DMS53 (cell line): Measurements from ENCODE around the gene KRT7.
"Not testable (repeated sequence)": the region's sequence is repeated elsewhere in the genome, so short reads cannot be mapped to it uniquely, and the experiment has no call there.

ENCODE experiments used
- DNase-seq: peaks from one replicate; lab custom pipeline; 2025; lab: John Stamatoyannopoulos, UW

Gene KRT7

GRCh38 chr12:52278575-52279421 lies 45.8 kb downstream of the KRT7 start:
- peak; percentile 86 for DNase-seq

- no peak for DNase-seq
Measured at GRCh38 chr12:52279422-52280318, 46.6 kb downstream of the KRT7 start.

DNA sequence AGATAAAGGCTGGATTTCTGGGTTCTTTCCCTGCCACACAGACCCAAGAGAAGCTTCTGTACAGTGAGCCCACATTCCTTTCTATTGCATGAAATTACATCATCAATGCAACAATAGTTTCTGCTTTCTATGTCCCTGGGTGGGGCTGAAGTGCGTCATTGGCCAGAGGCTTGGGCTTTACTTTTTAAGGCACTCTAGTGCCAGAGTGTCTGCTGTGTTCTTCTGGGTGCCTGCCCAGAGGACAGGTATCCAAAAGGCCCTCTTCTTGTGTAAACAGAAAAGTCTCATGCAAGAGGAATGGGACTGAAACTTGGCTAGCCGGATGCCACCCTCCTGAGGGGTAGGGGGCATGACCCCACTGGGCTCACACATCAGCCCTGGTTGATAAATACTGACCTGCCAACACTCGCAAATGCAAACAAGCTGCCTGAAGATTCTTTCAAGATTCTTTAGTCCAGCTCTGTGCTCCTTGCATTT lies 47.3 kb downstream of the KRT7 start:
- DNase-seq, result peak; percentile 75

GRCh38 chr12:52280796-52281560 lies 47.9 kb downstream of the KRT7 start:
- DNase-seq, result peak; percentile 38

DNA sequence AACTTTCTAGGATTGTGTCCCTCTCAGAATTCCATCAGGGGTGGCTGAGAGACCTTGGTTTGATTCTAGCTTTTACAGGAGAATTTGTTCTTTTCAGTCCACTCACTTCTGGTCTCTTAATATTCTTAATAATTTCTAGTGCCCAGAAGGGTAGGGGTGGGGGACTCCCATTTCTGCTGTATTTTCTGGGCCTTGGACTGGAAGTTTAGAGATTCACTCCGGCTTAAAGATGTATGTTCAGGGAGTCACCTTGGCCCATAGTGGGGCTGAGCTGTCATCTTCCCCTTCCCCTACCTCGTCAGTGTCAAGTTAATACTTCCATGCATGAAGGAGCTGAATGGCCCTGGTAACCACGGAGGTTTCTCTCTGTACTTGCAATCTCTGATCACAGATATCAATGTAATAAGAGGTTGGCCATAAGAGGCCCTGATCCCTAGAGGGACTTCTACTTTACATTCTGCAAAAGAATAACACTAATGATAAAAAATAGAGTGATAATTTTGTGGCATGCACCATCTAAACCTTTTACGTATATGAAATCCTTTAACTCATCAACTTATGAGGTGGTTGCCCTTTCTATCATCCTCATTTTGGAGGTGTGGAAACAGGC lies 51.6 kb downstream of the KRT7 start:
- no peak for DNase-seq

GRCh38 chr12:52285172-52285745 lies 52.2 kb downstream of the KRT7 start:
- no peak for DNase-seq

GRCh38 chr12:52285851-52286530 lies 52.9 kb downstream of the KRT7 start:
- no peak for DNase-seq

GRCh38 chr12:52286857-52287785 lies 54.1 kb downstream of the KRT7 start:
- DNase-seq, result not testable (repeated sequence)

- not testable (repeated sequence) for DNase-seq
Measured at GRCh38 chr12:52287816-52288805, 55.1 kb downstream of the KRT7 start.

- not testable (repeated sequence) for DNase-seq
Measured at GRCh38 chr12:52290483-52291134, 57.6 kb downstream of the KRT7 start.

- DNase-seq, result no peak
Measured at GRCh38 chr12:52291267-52291935, 58.4 kb downstream of the KRT7 start, which contains the start of gene KRT81. KRT81 (minus strand) TSS chr12:52291534; CDS start chr12:52291465, 69 bp downstream.

DNA sequence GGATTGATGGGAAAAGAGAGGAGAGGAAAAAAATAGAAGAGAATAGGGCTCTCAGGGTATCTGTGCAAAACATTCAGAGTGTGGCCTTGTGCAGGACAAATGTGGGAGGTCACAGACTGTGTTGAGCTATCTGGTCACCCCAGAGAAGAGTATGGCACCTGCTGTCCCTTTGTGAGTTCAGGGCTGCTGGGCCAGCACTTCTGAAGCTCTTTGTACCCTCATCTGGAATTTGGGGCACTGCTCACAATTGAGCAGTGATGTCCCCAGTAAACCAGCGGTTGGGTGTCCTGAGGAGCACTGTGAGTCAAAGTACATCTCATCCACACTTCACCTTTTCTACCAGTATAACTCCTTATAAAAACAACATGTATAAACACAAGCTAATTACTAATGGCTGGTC lies 60.9 kb downstream of the KRT7 start:
- no peak for DNase-seq

DNA sequence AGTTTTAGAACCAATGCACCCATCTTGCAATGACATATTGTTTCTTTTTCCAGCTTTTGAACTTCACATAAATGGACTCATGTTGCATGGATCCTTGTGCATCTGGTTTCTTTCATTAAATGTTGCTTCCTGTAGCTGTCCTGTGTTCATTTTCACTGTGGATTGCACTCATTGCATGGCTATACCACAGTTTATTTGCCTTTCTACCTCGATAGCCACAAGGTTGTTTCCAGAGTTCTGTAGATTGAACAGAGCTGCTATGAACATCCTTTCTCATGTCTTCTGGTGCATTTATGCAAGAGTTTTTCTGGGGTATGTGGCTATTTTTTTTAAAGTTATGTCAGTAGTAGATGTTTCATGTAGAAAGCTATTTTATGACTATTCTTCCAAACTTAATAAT lies 61.8 kb downstream of the KRT7 start:
- no peak for DNase-seq

GRCh38 chr12:52295663-52296062 lies 62.6 kb downstream of the KRT7 start:
- DNase-seq, result no peak

DNA sequence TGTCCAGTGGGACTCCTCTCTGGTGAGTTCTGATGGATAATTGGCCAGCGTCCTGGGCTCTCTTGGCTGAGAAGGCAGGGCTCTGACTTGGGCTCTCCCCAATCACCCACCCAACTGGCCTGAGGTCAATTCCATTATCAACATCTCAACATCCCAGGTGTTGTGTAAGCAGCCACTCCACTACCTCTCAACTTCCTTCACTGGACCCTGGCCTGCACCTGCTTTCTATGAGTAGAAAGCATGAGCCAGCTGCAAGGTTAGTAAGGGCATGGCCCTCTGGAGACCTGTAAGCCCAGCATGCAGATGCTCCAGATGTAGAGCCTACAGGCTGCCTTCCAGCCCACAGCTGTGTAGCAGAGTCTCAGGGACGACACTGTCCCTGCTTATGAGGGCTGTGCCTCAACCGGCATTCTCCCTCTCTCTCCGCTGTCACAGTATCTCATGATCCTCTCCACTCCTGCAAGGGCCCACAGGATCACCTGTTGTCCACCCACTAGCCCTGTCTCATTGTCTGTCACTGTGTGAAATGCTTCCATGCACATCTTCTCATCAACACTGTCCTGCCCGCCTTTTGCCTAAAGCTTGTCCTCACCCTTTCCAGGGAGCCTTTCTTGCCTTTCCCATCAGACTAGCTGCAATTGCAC lies 63.7 kb downstream of the KRT7 start:
- DNase-seq, result peak; percentile 63
